Midbrain (tissue), 1 donor: ENCODE measurements around the gene WASF3.
"Not testable (repeated sequence)": the region's sequence is repeated elsewhere in the genome, so short reads cannot be mapped to it uniquely, and the experiment has no call there.

Experiments
- DNase-seq: peaks from one replicate; lab custom pipeline; 2025; lab: John Stamatoyannopoulos, UW

WASF3 gene

GRCh38 chr13:26629260-26629825, 71.9 kb downstream of the WASF3 start:
- no peak for DNase-seq

GRCh38 chr13:26635634-26636033, 78.2 kb downstream of the WASF3 start:
- DNase-seq: not testable (repeated sequence)

GRCh38 chr13:26636073-26636472, 78.6 kb downstream of the WASF3 start:
- not testable (repeated sequence) for DNase-seq

- DNase-seq: no peak
These were observed 89.1 kb downstream of the WASF3 start for GRCh38 chr13:26646603-26647002.

GRCh38 chr13:26651234-26651633, 93.8 kb downstream of the WASF3 start:
- DNase-seq: no peak

GRCh38 chr13:26653310-26653709, 95.8 kb downstream of the WASF3 start:
- DNase-seq: no peak

- DNase-seq: no peak
These were observed 96.4 kb downstream of the WASF3 start for GRCh38 chr13:26653842-26654241.

- peak; percentile 53 for DNase-seq
These were observed 99.4 kb downstream of the WASF3 start for GRCh38 chr13:26656919-26657318.

GRCh38 chr13:26658448-26659385, 101.2 kb downstream of the WASF3 start:
- DNase-seq: peak; percentile 15

- no peak for DNase-seq
These were observed 102.7 kb downstream of the WASF3 start for GRCh38 chr13:26660185-26660584.

GRCh38 chr13:26660766-26661165, 103.3 kb downstream of the WASF3 start:
- DNase-seq: no peak

GRCh38 chr13:26663791-26664190, 106.3 kb downstream of the WASF3 start:
- DNase-seq: no peak

- no peak for DNase-seq
These were observed 106.8 kb downstream of the WASF3 start for GRCh38 chr13:26664286-26664685.

- no peak for DNase-seq
These were observed 107.4 kb downstream of the WASF3 start for GRCh38 chr13:26664876-26665275.

GRCh38 chr13:26668357-26669146, 111.1 kb downstream of the WASF3 start:
- DNase-seq: no peak

GRCh38 chr13:26673890-26674289, 116.4 kb downstream of the WASF3 start:
- DNase-seq: no peak

- DNase-seq: no peak
These were observed 119.7 kb downstream of the WASF3 start for GRCh38 chr13:26677156-26677555.

GRCh38 chr13:26678330-26678729, 120.8 kb downstream of the WASF3 start:
- no peak for DNase-seq

- DNase-seq: no peak
These were observed 121.3 kb downstream of the WASF3 start for GRCh38 chr13:26678796-26679195.

GRCh38 chr13:26679411-26680122, 122.1 kb downstream of the WASF3 start:
- no peak for DNase-seq

GRCh38 chr13:26680123-26680450, 122.6 kb downstream of the WASF3 start:
- peak; percentile 11 for DNase-seq

- no peak for DNase-seq
These were observed 123.1 kb downstream of the WASF3 start for GRCh38 chr13:26680572-26680971.
